ENCODE measurements around the gene PILRB.

DNA sequence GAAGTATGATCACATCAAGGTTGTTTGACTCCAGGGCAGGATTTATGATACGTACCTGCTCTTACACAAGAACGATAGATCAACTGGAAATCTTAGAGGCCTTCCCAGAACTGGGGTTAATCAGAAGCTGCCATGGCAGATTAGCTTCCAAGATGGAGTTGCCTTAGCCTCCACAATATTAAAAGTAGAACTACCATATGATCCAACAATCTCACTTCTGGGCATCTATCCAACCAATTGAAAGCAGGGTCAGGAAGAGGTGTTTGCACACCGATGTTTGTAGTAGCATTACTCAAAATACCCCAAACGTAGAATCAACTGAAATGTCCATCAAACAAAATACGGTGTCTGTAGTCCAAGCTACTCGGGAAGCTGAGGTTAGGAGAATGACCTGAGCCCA, 6.6 kb downstream of the PILRB start:
- TF ChIP-seq, protein P1, sequence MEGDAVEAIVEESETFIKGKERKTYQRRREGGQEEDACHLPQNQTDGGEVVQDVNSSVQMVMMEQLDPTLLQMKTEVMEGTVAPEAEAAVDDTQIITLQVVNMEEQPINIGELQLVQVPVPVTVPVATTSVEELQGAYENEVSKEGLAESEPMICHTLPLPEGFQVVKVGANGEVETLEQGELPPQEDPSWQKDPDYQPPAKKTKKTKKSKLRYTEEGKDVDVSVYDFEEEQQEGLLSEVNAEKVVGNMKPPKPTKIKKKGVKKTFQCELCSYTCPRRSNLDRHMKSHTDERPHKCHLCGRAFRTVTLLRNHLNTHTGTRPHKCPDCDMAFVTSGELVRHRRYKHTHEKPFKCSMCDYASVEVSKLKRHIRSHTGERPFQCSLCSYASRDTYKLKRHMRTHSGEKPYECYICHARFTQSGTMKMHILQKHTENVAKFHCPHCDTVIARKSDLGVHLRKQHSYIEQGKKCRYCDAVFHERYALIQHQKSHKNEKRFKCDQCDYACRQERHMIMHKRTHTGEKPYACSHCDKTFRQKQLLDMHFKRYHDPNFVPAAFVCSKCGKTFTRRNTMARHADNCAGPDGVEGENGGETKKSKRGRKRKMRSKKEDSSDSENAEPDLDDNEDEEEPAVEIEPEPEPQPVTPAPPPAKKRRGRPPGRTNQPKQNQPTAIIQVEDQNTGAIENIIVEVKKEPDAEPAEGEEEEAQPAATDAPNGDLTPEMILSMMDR (IDR thresholded peaks at IDR 0.05 in 2 of 3, conservative IDR thresholded peaks at IDR 0.05 in 1 of 3; ENCODE audit: borderline replicate concordance in 1 of 3, insufficient read depth in 1 of 3, low read depth in 2 of 3, low read length in 2 of 3): no peak
- TF ChIP-seq SP1 (IDR thresholded peaks at IDR 0.05; ENCODE audit: low read depth) (no peak), YY1 (IDR thresholded peaks at IDR 0.05; ENCODE audit: extremely low read depth, insufficient replicate concordance, low read depth, low read length) (no peak), CEBPB (IDR thresholded peaks at IDR 0.05; ENCODE audit: low read depth) (no peak), POLR2A (IDR thresholded peaks at IDR 0.05; ENCODE audit: borderline replicate concordance, extremely low read depth, insufficient read depth, insufficient read length) (no peak), EZH2 (IDR thresholded peaks at IDR 0.05) (no peak), POLR2AphosphoS5 (IDR thresholded peaks at IDR 0.05; ENCODE audit: low read depth, low read length) (0 out of 2 replicates have a peak, but pooled peaks have one; percentile 28), SIN3A (IDR thresholded peaks at IDR 0.05; ENCODE audit: low read depth) (no peak), CBX3 (IDR thresholded peaks at IDR 0.05; ENCODE audit: low read depth) (no peak), JUND (IDR thresholded peaks at IDR 0.05) (no peak), ZFX (IDR thresholded peaks at IDR 0.05) (no peak)
- TF ChIP-seq, protein P2, sequence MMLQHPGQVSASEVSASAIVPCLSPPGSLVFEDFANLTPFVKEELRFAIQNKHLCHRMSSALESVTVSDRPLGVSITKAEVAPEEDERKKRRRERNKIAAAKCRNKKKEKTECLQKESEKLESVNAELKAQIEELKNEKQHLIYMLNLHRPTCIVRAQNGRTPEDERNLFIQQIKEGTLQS (IDR thresholded peaks at IDR 0.05): no peak
